Stimulated activated naive B cell treated with anti-CD40 and anti-IgM and Interleukin-4, amounts not matched to agents 10 μg/mL and 1 μg/mL and 100 μg/mL, for 72 hours (primary cell): ENCODE measurements around the gene PKIB.
A peak's percentile ranks its signal among the peaks of the same experiment; 100 is the strongest.
"Not testable (repeated sequence)": the region's sequence is repeated elsewhere in the genome, so short reads cannot be mapped to it uniquely, and the experiment has no call there.

Experiments
- ATAC-seq, 2 donors: fragments of 150-1000 bp; cut with Tn5 transposase; replicated peaks; 2 replicates each; pipeline ENCODE4 v1.10.0; 2021; ENCODE audit warnings: moderate library complexity in 1 of 2
- DNase-seq: peaks from one replicate; pipeline ENCODE4 v3.0.0; 2021
- H3K27ac Mint-ChIP-seq: one replicate; pipeline ENCODE4 v1.8.0; 2022; ENCODE audit warnings: mild to moderate bottlenecking, mixed read lengths
- H3K27me3 Mint-ChIP-seq, 2 donors: one replicate each; pipeline ENCODE4 v1.8.0; 2022; ENCODE audit warnings: mixed read lengths in 2 of 2
- H3K36me3 Mint-ChIP-seq, 2 donors: one replicate each; pipeline ENCODE4 v1.8.0; 2022; ENCODE audit warnings: mixed read lengths in 2 of 2, mild to moderate bottlenecking in 1 of 2
- H3K4me1 Mint-ChIP-seq, 2 donors: one replicate each; pipeline ENCODE4 v1.8.0; 2022; ENCODE audit warnings: mixed read lengths in 2 of 2, mild to moderate bottlenecking in 1 of 2
- H3K4me3 Mint-ChIP-seq, 2 donors: one replicate each; pipeline ENCODE4 v1.8.0; 2022; ENCODE audit warnings: mild to moderate bottlenecking in 2 of 2, mixed read lengths in 2 of 2, moderate library complexity in 1 of 2
- H3K9me3 Mint-ChIP-seq, 2 donors: one replicate each; pipeline ENCODE4 v1.8.0; 2022; ENCODE audit warnings: mixed read lengths in 2 of 2, mild to moderate bottlenecking in 1 of 2

PKIB gene

DNA sequence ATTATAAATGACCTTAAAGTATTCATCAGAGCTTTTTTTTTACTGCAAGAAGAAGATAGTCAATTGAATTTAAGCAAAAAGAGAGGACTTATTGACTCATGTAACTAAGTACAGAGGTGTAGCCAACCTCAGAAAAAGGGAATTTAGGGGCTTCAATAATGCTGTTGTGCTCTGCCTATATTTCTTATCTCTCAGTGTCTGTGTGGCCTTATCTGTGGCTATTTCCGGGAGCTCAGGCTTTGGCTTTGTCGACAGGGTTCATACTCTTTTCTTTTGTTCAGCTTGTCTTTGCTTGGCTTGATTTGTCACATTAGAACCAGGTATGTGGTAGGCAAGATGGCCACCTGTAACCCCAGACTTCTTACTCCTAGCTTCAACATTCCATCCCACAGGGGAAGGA lies 130.7 kb downstream of the PKIB start:
- Mint-ChIP-seq H3K36me3 (no peaks in the 10 kb centered on the region), H3K27me3 (no peaks in the 10 kb centered on the region), H3K4me1 (no peaks in the 10 kb centered on the region), H3K27ac (no peak overlapping the region), H3K4me3 (no peak overlapping the region), H3K9me3 (no peaks in the 10 kb centered on the region)
- ATAC-seq (no peak), DNase-seq (no peak)

DNA sequence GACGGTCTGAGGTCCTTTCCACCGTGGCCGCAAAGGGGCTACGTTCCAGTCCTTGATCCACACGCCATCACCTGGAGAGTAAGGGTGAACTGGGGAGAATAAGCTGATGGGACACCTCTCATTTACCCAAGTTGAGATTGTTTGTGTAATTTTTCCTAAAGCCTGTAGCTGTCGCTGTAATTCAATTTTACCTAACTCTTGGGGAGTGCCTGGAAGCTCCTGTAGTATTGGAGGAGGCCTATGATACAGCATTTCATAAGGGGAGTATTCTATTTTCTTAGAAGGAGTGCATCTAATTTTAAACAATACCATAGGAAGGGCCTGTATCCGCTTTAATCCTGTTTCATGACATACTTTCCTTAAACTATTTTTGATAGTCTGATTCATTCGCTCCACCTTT lies 134.0 kb downstream of the PKIB start:
- not testable (repeated sequence) for ATAC-seq, H3K36me3 Mint-ChIP-seq, H3K4me1 Mint-ChIP-seq, H3K9me3 Mint-ChIP-seq, H3K27me3 Mint-ChIP-seq, DNase-seq, H3K4me3 Mint-ChIP-seq, H3K27ac Mint-ChIP-seq

DNA sequence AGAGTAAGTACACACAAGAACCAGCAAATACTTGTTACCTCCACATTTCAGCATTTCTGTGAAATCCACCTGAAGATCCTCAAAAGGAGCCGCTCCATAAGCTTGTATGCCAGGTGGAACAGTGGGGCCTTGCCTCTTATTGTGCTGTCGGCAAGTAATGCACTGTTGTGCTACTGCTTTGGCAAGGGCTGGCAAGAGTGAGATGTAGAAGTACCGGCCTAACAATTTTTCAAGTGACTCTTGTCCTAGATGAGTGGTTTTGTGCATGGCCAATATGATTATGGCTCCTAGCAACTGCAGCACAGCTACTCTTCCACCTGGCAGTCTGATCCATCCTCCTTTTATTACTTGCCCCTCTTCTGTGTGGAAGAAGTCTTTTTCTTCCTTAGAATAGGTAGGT lies 134.7 kb downstream of the PKIB start:
- not testable (repeated sequence) for ATAC-seq, DNase-seq, H3K27ac Mint-ChIP-seq, H3K4me1 Mint-ChIP-seq, H3K27me3 Mint-ChIP-seq, H3K9me3 Mint-ChIP-seq, H3K36me3 Mint-ChIP-seq, H3K4me3 Mint-ChIP-seq

DNA sequence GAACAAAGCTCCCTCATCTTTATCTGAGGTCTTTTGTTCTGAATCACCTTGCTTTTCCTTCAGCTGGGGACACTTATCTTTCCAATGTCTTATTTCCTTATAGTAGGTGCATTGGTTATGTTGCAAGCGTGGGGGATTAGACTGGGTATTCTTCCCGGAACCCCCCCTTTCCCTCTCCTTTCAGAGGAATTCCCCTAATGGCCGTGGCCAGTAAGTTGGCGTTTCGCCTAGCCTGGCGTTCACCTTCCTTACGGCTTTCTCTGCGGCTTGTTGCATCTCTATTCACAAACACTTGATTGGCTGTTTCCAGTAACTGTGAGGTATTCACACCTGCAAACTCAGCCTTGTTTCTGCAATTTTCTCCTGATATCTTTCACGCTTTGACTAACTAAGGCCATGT lies 136.5 kb downstream of the PKIB start:
- DNase-seq (no peak), ATAC-seq (no peak)
- Mint-ChIP-seq H3K4me1 (peaks cover 5 to 6% of the 10 kb centered on the region in 2 donors), H3K36me3 (peaks cover 0 to 5% of the 10 kb centered on the region in 2 donors), H3K4me3 (no peak overlapping the region), H3K27me3 (no peaks in the 10 kb centered on the region), H3K27ac (no peak overlapping the region), H3K9me3 (peaks cover 4 to 5% of the 10 kb centered on the region in 2 donors)

DNA sequence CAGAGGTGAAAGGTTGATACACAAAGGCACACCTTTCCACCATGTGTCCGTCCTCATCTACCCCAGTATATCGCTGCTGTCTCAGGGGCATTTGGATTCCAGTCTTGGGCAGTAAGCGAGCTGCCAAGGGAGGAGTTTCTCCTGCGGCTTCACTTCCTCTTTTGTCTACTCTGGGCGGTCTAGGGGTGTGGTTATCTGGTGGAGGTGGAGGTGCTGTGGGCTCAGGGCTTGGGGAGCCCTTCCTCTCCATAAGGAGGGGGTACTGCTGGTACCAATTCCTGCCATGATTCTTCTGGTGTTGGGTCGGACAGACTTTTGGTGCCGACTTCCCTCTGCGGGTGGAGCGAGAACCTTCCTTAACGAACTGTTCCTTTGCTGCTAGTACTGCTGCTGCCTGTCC lies 137.4 kb downstream of the PKIB start:
- no peak overlapping the region for H3K4me3 Mint-ChIP-seq
- H3K27ac Mint-ChIP-seq: no peak overlapping the region

DNA sequence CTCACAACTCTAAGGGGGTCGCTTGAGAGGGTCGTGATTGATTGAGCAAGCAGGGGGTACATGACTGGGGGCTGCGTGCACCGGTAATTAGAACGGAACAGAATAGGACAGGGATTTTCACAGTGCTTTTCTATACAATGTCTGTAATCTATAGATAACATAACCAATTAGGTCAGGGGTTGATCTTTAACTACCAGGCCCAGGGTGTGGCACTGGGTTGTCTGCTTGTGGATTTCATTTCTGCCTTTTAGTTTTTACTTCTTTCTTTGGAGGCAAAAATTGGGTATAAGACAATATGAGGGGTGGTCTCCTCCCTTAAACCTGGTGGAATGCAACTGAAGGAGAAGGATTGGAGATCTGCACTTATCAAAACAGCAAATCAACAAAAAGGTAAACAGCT lies 138.7 kb downstream of the PKIB start:
- H3K27ac Mint-ChIP-seq, H3K36me3 Mint-ChIP-seq, H3K4me3 Mint-ChIP-seq, DNase-seq, H3K27me3 Mint-ChIP-seq, H3K9me3 Mint-ChIP-seq, H3K4me1 Mint-ChIP-seq, ATAC-seq: not testable (repeated sequence)

More for the DNA sequence above, 137.4 kb downstream of the PKIB start:
- H3K36me3 Mint-ChIP-seq: peaks cover 0 to 5% of the 10 kb centered on the region in 2 donors
- H3K4me1 Mint-ChIP-seq: peaks cover 7 to 9% of the 10 kb centered on the region in 2 donors
- ATAC-seq (no peak), DNase-seq (no peak)
- H3K27me3 Mint-ChIP-seq: no peaks in the 10 kb centered on the region
- peaks cover 4 to 5% of the 10 kb centered on the region in 2 donors for H3K9me3 Mint-ChIP-seq

DNA sequence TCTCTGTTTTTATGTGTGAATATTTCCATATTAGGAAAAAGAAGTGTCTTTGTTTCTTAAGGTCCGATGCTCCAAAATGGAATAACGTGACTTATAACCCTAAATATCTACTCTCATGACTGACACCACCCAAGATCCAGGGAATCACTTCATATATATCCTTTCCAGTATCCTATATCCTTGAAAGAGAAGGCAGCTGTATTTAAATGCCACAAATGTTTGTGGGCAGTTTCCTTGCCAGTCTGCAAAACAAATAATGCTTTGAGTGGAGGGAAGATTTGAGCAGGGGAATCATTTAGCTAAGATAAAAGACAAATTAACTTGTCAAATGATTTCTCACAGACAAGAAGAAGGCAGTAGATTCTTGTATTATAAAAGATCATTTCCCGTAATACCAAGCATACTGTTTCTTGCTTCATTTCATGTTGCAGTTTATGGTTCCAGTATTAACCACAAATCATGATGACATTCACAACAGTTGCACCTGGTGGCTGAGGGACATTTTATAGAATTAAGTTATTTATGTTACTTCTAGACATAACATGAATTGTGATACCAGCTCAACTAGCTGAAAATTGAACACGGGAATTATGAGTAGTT lies 139.3 kb downstream of the PKIB start:
- ATAC-seq (no peak), DNase-seq (no peak)
- H3K27ac Mint-ChIP-seq: no peak overlapping the region
- H3K36me3 Mint-ChIP-seq: peaks cover 0 to 5% of the 10 kb centered on the region in 2 donors
- peaks cover 4 to 5% of the 10 kb centered on the region in 2 donors for H3K9me3 Mint-ChIP-seq
- peaks cover 7 to 9% of the 10 kb centered on the region in 2 donors for H3K4me1 Mint-ChIP-seq
- H3K4me3 Mint-ChIP-seq: no peak overlapping the region
- H3K27me3 Mint-ChIP-seq: no peaks in the 10 kb centered on the region

DNA sequence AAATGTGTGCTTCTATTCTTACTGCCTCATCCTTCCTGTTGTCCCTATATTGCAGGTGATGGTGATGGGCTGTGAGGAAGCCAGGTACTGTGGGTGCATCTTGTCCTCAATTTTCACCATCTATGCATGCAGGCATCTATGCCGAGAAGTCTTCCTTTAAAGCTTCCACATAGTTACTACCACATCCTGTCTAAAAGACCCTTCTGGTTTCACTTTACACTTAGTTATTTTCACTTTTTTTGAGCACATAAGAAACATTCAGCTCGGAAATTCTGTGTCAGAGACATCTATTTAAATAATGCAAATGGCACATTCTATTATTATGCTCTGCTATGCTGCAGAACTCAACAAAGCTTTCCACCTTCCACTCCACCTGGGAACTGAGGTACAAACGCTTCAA lies 141.1 kb downstream of the PKIB start:
- peaks cover 0 to 5% of the 10 kb centered on the region in 2 donors for H3K36me3 Mint-ChIP-seq
- no peak overlapping the region for H3K27ac Mint-ChIP-seq
- DNase-seq: no peak
- peak; percentile 34 to 48 for ATAC-seq
- H3K9me3 Mint-ChIP-seq: peaks cover 4 to 5% of the 10 kb centered on the region in 2 donors
- H3K27me3 Mint-ChIP-seq: no peaks in the 10 kb centered on the region
- H3K4me1 Mint-ChIP-seq: peaks cover 7 to 9% of the 10 kb centered on the region in 2 donors
- no peak overlapping the region for H3K4me3 Mint-ChIP-seq

DNA sequence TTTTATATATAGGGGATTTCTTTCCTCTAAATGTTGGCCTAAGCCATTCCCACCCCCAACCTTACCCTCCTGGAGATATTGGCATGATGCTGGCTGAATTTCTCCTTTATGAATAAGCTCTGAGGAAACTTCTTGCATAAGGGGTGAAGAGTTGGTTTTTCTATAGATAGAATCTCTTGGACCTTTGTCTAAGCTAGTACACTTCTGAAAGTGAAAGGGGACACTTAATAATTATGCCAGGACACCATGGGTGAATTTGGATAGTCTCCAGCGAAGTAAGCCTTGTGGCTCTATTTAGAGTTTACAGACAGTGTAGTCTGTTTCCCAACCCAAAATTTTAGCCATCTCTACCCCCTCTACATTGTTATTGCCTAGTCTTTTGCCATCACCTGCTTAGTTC lies 142.3 kb downstream of the PKIB start:
- peaks cover 0 to 5% of the 10 kb centered on the region in 2 donors for H3K36me3 Mint-ChIP-seq
- no peaks in the 10 kb centered on the region for H3K27me3 Mint-ChIP-seq
- H3K9me3 Mint-ChIP-seq: peaks cover 4 to 5% of the 10 kb centered on the region in 2 donors
- no peak for ATAC-seq
- no peak overlapping the region for H3K27ac Mint-ChIP-seq
- DNase-seq: no peak
- no peak overlapping the region for H3K4me3 Mint-ChIP-seq
- peaks cover 7 to 9% of the 10 kb centered on the region in 2 donors for H3K4me1 Mint-ChIP-seq

DNA sequence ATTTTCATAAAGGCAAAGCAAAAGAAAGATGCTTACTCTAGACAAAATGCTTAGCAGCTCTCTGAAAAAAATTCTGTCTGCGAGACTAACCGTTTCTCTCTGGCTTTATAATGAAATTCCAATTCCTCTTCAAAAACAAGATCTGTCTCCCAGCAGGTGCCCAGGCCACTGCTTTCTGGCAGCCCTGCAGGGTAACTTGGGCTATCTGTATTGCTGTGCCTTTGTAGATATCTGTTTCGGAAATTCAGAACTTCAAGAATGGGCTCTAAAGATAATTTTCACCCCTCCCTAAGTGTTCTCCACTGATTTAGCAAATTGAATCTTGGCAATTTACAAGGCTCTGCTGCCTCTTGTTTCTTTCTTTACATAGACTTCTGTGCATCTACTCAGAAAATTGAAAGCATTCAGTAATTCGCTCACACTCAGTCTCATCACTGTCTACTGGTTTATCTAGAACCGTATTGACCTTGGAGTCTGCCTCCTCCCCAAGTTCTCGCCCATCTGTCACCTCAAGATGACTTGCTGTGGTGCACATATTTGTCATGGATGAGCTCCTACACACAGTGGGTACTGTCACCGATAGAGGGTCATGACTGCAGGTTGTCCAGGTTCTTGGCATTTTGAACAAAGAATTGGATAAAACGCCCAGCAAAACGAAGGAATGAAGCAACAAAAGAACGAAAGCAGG lies 142.9 kb downstream of the PKIB start:
- peaks cover 7 to 9% of the 10 kb centered on the region in 2 donors for H3K4me1 Mint-ChIP-seq
- H3K36me3 Mint-ChIP-seq: peaks cover 0 to 4% of the 10 kb centered on the region in 2 donors
- no peaks in the 10 kb centered on the region for H3K27me3 Mint-ChIP-seq
- H3K4me3 Mint-ChIP-seq: no peak overlapping the region
- DNase-seq (no peak), ATAC-seq (no peak)
- H3K9me3 Mint-ChIP-seq: peaks cover 4% of the 10 kb centered on the region in 2 donors
- H3K27ac Mint-ChIP-seq: no peak overlapping the region

DNA sequence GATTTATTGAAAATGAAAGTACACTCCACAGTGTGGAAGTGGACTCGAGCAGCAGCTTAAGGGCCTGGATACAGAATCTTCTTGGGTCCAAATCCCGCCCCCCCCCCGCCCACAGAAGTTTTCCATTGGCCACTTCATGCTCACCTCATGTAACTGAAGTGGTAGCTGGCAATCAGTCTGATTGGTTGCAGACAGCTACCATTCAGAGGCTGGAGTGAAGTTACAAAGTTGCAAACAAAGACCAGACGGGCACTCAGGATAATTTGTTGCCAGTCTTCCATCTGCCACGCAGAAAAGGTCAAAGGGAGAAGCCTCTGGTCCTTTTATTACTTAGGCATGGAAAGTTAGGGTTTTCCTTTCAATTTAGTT lies 143.5 kb downstream of the PKIB start:
- Mint-ChIP-seq H3K36me3 (no peaks in the 10 kb centered on the region), H3K9me3 (peaks cover 0 to 1% of the 10 kb centered on the region in 2 donors), H3K27me3 (no peaks in the 10 kb centered on the region), H3K4me1 (peaks cover 7 to 9% of the 10 kb centered on the region in 2 donors), H3K4me3 (no peak overlapping the region), H3K27ac (no peak overlapping the region)
- DNase-seq (no peak), ATAC-seq (no peak)

DNA sequence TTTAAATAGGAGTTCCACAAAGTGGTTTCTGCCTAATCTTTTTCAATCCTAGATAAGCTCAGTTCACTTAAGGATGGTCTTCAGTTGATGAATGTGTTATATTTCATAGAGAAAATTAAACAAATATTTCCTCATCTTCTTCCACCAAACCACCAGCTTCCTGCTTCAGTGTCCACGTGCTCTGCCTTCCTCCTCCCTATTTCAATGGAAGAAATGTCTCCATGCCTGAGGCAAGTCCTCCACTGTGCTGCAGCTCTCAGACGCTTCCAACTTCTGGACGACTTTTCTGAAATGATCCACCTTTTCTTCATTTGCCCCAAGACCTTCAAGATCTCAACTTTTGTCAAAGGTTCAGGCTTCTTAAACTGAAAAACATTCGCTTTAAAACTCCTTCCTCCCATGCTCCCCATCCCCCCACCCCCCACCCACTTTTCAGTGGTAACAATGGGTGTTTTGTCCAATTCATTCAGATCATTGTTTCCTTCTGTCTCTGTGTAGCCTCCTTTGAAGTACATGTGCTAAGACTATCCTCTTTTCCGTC lies 144.1 kb downstream of the PKIB start:
- Mint-ChIP-seq H3K4me1 (peaks cover 7 to 13% of the 10 kb centered on the region in 2 donors), H3K4me3 (no peak overlapping the region), H3K9me3 (no peaks in the 10 kb centered on the region), H3K27ac (no peak overlapping the region), H3K27me3 (no peaks in the 10 kb centered on the region), H3K36me3 (no peaks in the 10 kb centered on the region)
- DNase-seq: no peak
- ATAC-seq: no peak

DNA sequence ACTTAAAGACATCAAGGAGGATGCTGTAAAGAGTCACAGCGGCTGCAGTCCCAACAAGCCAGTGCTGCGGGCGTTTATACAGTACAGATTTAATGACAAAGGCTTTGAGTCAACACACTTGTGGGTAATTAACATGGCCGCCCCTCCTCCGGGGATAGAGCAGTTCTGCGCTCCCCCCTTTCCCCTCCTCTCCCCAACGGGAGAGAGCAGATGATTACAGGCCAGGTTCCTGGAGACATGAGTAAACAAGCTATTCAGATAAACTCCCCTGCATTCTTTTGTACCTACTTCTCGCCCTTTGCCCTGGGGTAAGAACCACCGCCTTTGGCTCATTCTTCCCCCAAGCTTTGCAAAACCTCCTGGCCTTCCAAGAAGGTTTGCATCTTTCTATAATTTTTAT lies 145.7 kb downstream of the PKIB start:
- Mint-ChIP-seq H3K27ac (no peak overlapping the region), H3K4me1 (peaks cover 7 to 14% of the 10 kb centered on the region in 2 donors), H3K4me3 (no peak overlapping the region), H3K27me3 (no peaks in the 10 kb centered on the region), H3K36me3 (no peaks in the 10 kb centered on the region), H3K9me3 (no peaks in the 10 kb centered on the region)
- DNase-seq: no peak
- ATAC-seq: no peak

DNA sequence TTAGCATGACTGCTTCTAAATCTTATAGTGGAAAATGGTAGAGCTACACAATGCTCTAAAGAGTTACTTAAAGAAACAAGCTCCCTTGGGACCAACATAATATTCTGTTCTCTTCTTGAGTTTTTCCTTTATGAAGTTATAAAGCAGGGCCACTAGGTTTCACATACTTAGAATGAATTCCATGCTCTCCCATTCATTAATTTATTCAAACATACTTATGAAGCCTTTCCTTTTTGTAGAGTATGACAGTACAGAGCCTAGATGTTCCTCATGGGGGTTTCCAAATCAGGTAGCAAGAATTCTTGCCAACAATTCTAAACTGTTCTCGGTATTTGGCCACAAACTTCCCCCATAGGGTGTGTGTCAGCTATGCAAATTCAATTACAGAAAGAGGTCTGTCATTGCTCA lies 148.7 kb downstream of the PKIB start:
- Mint-ChIP-seq H3K9me3 (peaks cover 0 to 2% of the 10 kb centered on the region in 2 donors), H3K27ac (no peak overlapping the region), H3K36me3 (no peaks in the 10 kb centered on the region), H3K27me3 (no peaks in the 10 kb centered on the region), H3K4me3 (no peak overlapping the region), H3K4me1 (peaks cover 0 to 6% of the 10 kb centered on the region in 2 donors)
- DNase-seq (no peak), ATAC-seq (peak; percentile 96 to 98)

DNA sequence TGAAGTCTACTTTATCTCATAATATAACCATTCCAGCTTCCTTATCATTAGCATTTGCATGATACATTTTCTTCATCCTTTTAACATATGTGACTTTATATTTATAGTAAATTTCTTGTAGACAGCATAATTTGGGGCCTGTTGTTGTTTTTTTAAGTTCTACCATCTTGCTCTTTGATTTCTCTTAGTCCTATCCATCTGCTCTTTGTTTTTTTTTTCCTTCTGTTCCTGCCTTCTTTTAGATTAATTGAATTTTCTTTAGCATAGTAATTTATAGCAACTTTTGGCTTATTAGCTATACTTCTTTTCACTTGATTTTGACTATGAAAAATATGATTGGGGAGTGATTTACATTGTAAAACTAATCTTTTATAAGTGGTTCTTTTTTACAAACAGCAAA lies 150.1 kb downstream of the PKIB start:
- no peaks in the 10 kb centered on the region for H3K36me3 Mint-ChIP-seq
- H3K4me1 Mint-ChIP-seq: peaks cover 0 to 6% of the 10 kb centered on the region in 2 donors
- H3K4me3 Mint-ChIP-seq: no peak overlapping the region
- H3K27me3 Mint-ChIP-seq: no peaks in the 10 kb centered on the region
- DNase-seq (no peak), ATAC-seq (no peak)
- H3K9me3 Mint-ChIP-seq: peaks cover 0 to 3% of the 10 kb centered on the region in 2 donors
- no peak overlapping the region for H3K27ac Mint-ChIP-seq
